NT2/D1 (cell line): ENCODE results near the gene NT5C3B.
"Not testable (repeated sequence)": the region's sequence is repeated elsewhere in the genome, so short reads cannot be mapped to it uniquely, and the experiment has no call there.

Experiments used
- DNase-seq: peaks from one replicate; pipeline ENCODE4 v3.0.0-alpha.2; 2011; ENCODE audit warnings: low read depth, low spot score
- H3K27me3 ChIP-seq: 2 replicates; pipeline ENCODE4 v1.6.0; 2011; ENCODE audit warnings: mild to moderate bottlenecking; ENCODE audit not compliant: insufficient read length, insufficient read depth
- H3K36me3 ChIP-seq: 2 replicates; pipeline ENCODE4 v1.6.1; 2011; ENCODE audit warnings: mild to moderate bottlenecking, low read length, mixed read lengths; ENCODE audit not compliant: insufficient read depth, insufficient read length
- H3K4me1 ChIP-seq: 2 replicates; pipeline ENCODE4 v1.5.1; 2011; ENCODE audit not compliant: insufficient read depth, insufficient read length
- H3K4me3 ChIP-seq: 2 replicates; pipeline ENCODE4 v1.5.1; 2011; ENCODE audit warnings: low read depth; ENCODE audit not compliant: insufficient read length
- H3K9ac ChIP-seq: 2 replicates; pipeline ENCODE4 v1.6.0; 2011; ENCODE audit warnings: low read depth; ENCODE audit not compliant: insufficient read length
- H3K9me3 ChIP-seq: 2 replicates; pipeline ENCODE4 v1.5.1; 2011; ENCODE audit warnings: mild to moderate bottlenecking, low read length; ENCODE audit not compliant: insufficient read depth
- SUZ12 ChIP-seq: IDR thresholded peaks from 2 replicates; pipeline ENCODE4 v1.6.1; 2011; ENCODE audit not compliant: insufficient read length, insufficient read depth; ENCODE audit errors: extremely low read depth
- YY1 ChIP-seq: IDR thresholded peaks from 2 replicates; pipeline ENCODE4 v1.6.1; 2011; ENCODE audit not compliant: insufficient read length, insufficient read depth
- ZNF274 ChIP-seq: IDR thresholded peaks from 2 replicates; pipeline ENCODE4 v1.6.1; 2011; ENCODE audit warnings: mild to moderate bottlenecking, low read depth, low read length

NT5C3B gene

GRCh38 chr17:41835800-41836549, at the start of gene NT5C3B:
Gene NT5C3B, minus strand, starts transcription at chr17:41836232. Its CDS starts 39 bp downstream, at chr17:41836193.
- Histone ChIP-seq H3K4me1 (no peaks in the 10 kb centered on the region), H3K27me3 (peaks cover 22% of the 10 kb centered on the region), H3K9ac (peak within 1 kb of the TSS; percentile 90), H3K36me3 (peaks cover 31% of the 10 kb centered on the region), H3K9me3 (no peaks in the 10 kb centered on the region), H3K4me3 (peak within 1 kb of the TSS; percentile 78)
- no peak for DNase-seq
- TF ChIP-seq ZNF274 (no peak), YY1 (no peak), SUZ12 (no peak)

DNA sequence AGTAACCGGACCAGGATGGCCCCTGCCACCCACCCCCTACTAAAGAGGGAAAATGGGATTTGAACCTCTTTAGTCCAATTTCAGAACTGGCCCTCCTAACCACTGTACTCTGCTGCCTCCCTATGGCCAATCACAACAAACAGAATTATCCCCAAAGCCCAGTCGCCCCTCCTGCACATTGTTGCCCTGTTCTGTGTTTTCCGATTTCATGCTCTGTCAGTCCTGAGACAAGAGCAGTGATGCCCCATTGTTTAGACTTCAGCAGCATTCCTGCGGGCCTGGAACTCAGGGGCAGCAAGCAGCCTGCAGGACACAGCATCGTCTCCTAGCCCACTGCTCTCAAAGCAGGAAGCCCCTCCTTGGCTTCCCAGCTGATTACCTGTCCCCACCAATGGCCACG, 49.7 kb upstream of the NT5C3B start:
- H3K36me3 ChIP-seq, result peaks cover 90% of the 10 kb centered on the region
- H3K9ac ChIP-seq, result no peak overlapping the region
- DNase-seq, result no peak

DNA sequence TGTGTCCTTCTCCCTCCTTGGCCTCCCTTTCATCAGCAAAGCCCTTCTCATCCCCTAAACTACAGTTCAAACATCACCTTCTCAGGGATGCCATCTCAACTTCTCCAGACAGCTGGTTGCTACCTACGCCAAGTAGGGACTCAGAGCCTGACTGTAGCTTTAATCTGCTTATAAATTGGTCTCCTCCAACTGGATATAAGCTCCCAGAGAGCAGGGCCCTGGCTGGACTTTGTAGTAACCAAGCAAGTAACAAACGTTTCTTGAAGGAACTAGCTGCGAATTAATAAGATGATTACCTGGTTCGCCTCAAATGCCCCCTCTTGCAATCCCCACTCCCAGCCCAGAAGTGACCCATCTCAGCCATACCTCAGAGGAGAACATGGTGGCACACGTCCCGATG, 46.7 kb upstream of the NT5C3B start:
- Histone ChIP-seq H3K9me3 (peaks cover 11% of the 10 kb centered on the region; the same call in 1 of the 2 replicates), H3K4me3 (no peak overlapping the region), H3K9ac (no peak overlapping the region), H3K4me1 (no peaks in the 10 kb centered on the region), H3K27me3 (no peaks in the 10 kb centered on the region), H3K36me3 (peaks cover 96% of the 10 kb centered on the region)
- TF ChIP-seq YY1, result no peak
- DNase-seq, result no peak

More for the DNA sequence above, 49.7 kb upstream of the NT5C3B start:
- Histone ChIP-seq H3K27me3 (no peaks in the 10 kb centered on the region), H3K9me3 (no peaks in the 10 kb centered on the region), H3K4me1 (no peaks in the 10 kb centered on the region), H3K4me3 (no peak overlapping the region)
- TF ChIP-seq ZNF274 (no peak), SUZ12 (no peak), YY1 (no peak)

GRCh38 chr17:41880130-41880529, 44.1 kb upstream of the NT5C3B start:
- peaks cover 81% of the 10 kb centered on the region for H3K36me3 ChIP-seq
- no peak for DNase-seq
- TF ChIP-seq SUZ12, result no peak
- TF ChIP-seq YY1, result no peak
- no peak for TF ChIP-seq ZNF274
- no peak overlapping the region for H3K4me3 ChIP-seq
- H3K9ac ChIP-seq, result no peak overlapping the region
- H3K9me3 ChIP-seq, result peaks cover 20% of the 10 kb centered on the region; the same call in 1 of the 2 replicates
- H3K27me3 ChIP-seq, result no peaks in the 10 kb centered on the region
- no peaks in the 10 kb centered on the region for H3K4me1 ChIP-seq

DNA sequence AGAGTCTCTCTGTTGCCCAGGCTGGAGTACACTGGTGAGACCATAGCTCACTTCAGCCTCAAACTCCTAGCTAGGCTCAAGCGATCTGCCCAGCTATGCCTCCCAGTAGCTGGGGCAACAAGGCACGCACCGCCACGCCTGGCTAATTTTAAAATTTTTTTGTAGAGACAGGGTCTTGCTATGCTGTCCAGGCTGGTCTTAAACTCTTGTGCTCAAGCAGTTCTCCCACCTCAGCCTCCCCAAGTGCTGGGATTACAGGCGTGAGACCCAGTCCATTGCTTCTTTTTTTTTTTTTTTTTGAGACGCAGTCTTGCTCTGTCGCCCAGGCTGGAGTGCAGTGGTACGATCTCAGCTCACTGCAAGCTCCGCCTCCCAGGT, 38.2 kb upstream of the NT5C3B start:
- H3K27me3 ChIP-seq, H3K4me1 ChIP-seq, H3K4me3 ChIP-seq, DNase-seq, H3K9ac ChIP-seq: not testable (repeated sequence)
- Histone ChIP-seq H3K9me3 (peaks cover 23% of the 10 kb centered on the region; the same call in 1 of the 2 replicates), H3K36me3 (peaks cover 81% of the 10 kb centered on the region)

- DNase-seq, result no peak
- H3K4me3 ChIP-seq, result no peak overlapping the region
- H3K36me3 ChIP-seq, result peaks cover 81% of the 10 kb centered on the region
- peaks cover 21% of the 10 kb centered on the region; the same call in 1 of the 2 replicates for H3K9me3 ChIP-seq
- no peak for TF ChIP-seq ZNF274
- no peak for TF ChIP-seq SUZ12
- TF ChIP-seq YY1, result no peak
- no peaks in the 10 kb centered on the region for H3K4me1 ChIP-seq
- no peak overlapping the region for H3K9ac ChIP-seq
- no peaks in the 10 kb centered on the region for H3K27me3 ChIP-seq
Observed at GRCh38 chr17:41873559-41874292, 37.7 kb upstream of the NT5C3B start.

GRCh38 chr17:41871789-41872188, 35.8 kb upstream of the NT5C3B start:
- H3K36me3 ChIP-seq, result peaks cover 78% of the 10 kb centered on the region
- H3K9ac ChIP-seq, result no peak overlapping the region
- no peak for DNase-seq
- TF ChIP-seq SUZ12 (no peak), YY1 (no peak), ZNF274 (no peak)
- H3K4me3 ChIP-seq, result no peak overlapping the region
- H3K27me3 ChIP-seq, result no peaks in the 10 kb centered on the region
- peaks cover 4% of the 10 kb centered on the region; the same call in 1 of the 2 replicates for H3K9me3 ChIP-seq
- no peaks in the 10 kb centered on the region for H3K4me1 ChIP-seq
